K562 (cell line): Measurements from ENCODE around the gene FBXO33. TPM values are rescaled to one million over a fixed set of nuclear protein-coding genes. Genes with fewer than 3 reads are reported as not detected.
"Not testable (repeated sequence)": the region's sequence is repeated elsewhere in the genome, so short reads cannot be mapped to it uniquely, and the experiment has no call there.

ENCODE experiments used
- ATAC-seq: fragments of 200-7000 bp; cut with Tn5 transposase; 3 replicates; pipeline ENCODE4 v1.9.1; 2020; ENCODE audit warnings: moderate library complexity
- BruUV-seq: library from RNA; stranded (reverse); fragments of 400-500 nt; replicated peaks from 2 replicates; lab custom pipeline; 2021; lab: Mats Ljungman, UMichigan
- CTCF ChIA-PET: fragments of 300-600 bp; formaldehyde crosslinking; extraction: SDS; loops from one replicate; lab custom pipeline; 2021; ENCODE audit warnings: low intra/inter-chr PET ratio; lab: Yijun Ruan, JAX
- POLR2A ChIA-PET: fragments of 300-600, 350-650 bp; sonication (Branson Sonifier 250); formaldehyde crosslinking; extraction: SDS; loops from one replicate; lab custom pipeline; 2021; ENCODE audit warnings: antibody characterized with exemption, inconsistent platforms; lab: Yijun Ruan, JAX
- DNase-seq, 4 experiments: peaks; one replicate each; pipeline versions ENCODE4 v3.0.0 to v3.0.0-alpha.2; 2011 to 2018; ENCODE audit warnings: low spot score in 3 of 4, mixed read lengths in 3 of 4; ENCODE audit errors: extremely low read depth in 1 of 4
- FAIRE-seq: peaks from 2 replicates; lab custom pipeline; 2011; peaks lifted over from hg19 to GRCh38; lab: Jason Lieb, UNC
- H2AFZ ChIP-seq: 2 replicates; pipeline ENCODE4 v1.6.0; 2011; ENCODE audit warnings: low read depth, low read length, control low read depth, inconsistent platforms
- H3K27ac ChIP-seq: fragments of 200-600 bp; 3 replicates; pipeline ENCODE4 v1.8.0; 2011; ENCODE audit warnings: low read depth, mild to moderate bottlenecking, control low read depth, inconsistent platforms, low read length, moderate library complexity, mixed read lengths; ENCODE audit errors: extremely low read depth
- H3K27me3 ChIP-seq, 2 experiments: fragments of 300-600 bp in 1 of 2; 2 replicates in 1 of 2; 3 replicates in 1 of 2; pipeline versions ENCODE4 v1.6.0 to v1.8.0; 2011; ENCODE audit warnings: inconsistent platforms in 2 of 2, low read length in 2 of 2, mild to moderate bottlenecking in 1 of 2, mixed read lengths in 1 of 2, moderate library complexity in 1 of 2; ENCODE audit not compliant: control insufficient read depth in 2 of 2, insufficient read depth in 2 of 2
- H3K36me3 ChIP-seq: fragments of 300-600 bp; 3 replicates; pipeline ENCODE4 v1.8.0; 2011; ENCODE audit warnings: mild to moderate bottlenecking, low read length, inconsistent platforms; ENCODE audit not compliant: control insufficient read depth, insufficient read depth
- H3K4me1 ChIP-seq, 2 experiments: fragments of 200-600 bp in 1 of 2; replicated peaks in 1 of 2; 2 replicates in 1 of 2; 3 replicates in 1 of 2; pipeline versions ENCODE4 v1.5.1 to v1.8.0; 2011; ENCODE audit warnings: inconsistent platforms in 2 of 2, low read length in 2 of 2, mild to moderate bottlenecking in 1 of 2, mixed read lengths in 1 of 2, moderate library complexity in 1 of 2; ENCODE audit not compliant: control insufficient read depth in 2 of 2, insufficient read depth in 2 of 2
- H3K4me2 ChIP-seq: 2 replicates; pipeline ENCODE4 v1.6.1; 2011; ENCODE audit warnings: low read length, control low read depth, inconsistent platforms, mixed read lengths; ENCODE audit not compliant: insufficient read depth
- H3K4me3 ChIP-seq: fragments of 200-600 bp; sonication (generic), shearing (Covaris generic); 2 replicates; pipeline ENCODE4 v1.5.1; 2016; ENCODE audit warnings: control low read depth, inconsistent platforms
- H3K79me2 ChIP-seq: fragments of 200-600 bp; 3 replicates; pipeline ENCODE4 v1.8.0; 2011; ENCODE audit warnings: low read length, inconsistent platforms; ENCODE audit not compliant: control insufficient read depth, insufficient read depth
- H3K9ac ChIP-seq, 2 experiments: 2 replicates each; pipeline versions ENCODE4 v1.6.0 to v1.6.1; 2011; ENCODE audit warnings: low read depth in 2 of 2, low read length in 2 of 2, control low read depth in 1 of 2, inconsistent platforms in 1 of 2, mild to moderate bottlenecking in 1 of 2, mixed read lengths in 1 of 2; ENCODE audit not compliant: insufficient read depth in 1 of 2
- H3K9me1 ChIP-seq: one replicate; pipeline ENCODE4 v1.6.0; 2011; ENCODE audit warnings: inconsistent platforms, mild to moderate bottlenecking, low read length, moderate library complexity; ENCODE audit not compliant: control insufficient read depth, insufficient read depth
- H3K9me3 ChIP-seq: replicated peaks from 2 replicates; pipeline ENCODE4 v1.5.1; 2011; ENCODE audit warnings: low read depth, low read length, inconsistent platforms; ENCODE audit not compliant: control insufficient read depth, insufficient read depth
- H4K20me1 ChIP-seq: replicated peaks from 2 replicates; pipeline ENCODE4 v1.6.1; 2011; ENCODE audit warnings: low read length, inconsistent platforms, mixed read lengths; ENCODE audit not compliant: control insufficient read depth, insufficient read depth
- CBFA2T2 ChIP-seq: fragments of 450-650 bp; conservative IDR thresholded peaks from 2 replicates; pipeline ENCODE4 v1.6.1; 2017; ENCODE audit warnings: mild to moderate bottlenecking
- MCM5 ChIP-seq: fragments of 450-650 bp; IDR thresholded peaks from 2 replicates; pipeline ENCODE4 v1.6.1; 2016; ENCODE audit warnings: low read depth
- NCOR1 ChIP-seq: fragments of 450-650 bp; IDR thresholded peaks from 2 replicates; pipeline ENCODE4 v1.6.1; 2016; ENCODE audit warnings: mild to moderate bottlenecking, moderate library complexity
- PKNOX1 ChIP-seq: fragments of 450-650 bp; IDR thresholded peaks from 2 replicates; pipeline ENCODE4 v1.6.1; 2016
- RUNX1 ChIP-seq: sonication (generic); IDR thresholded peaks from 2 replicates; pipeline ENCODE4 v1.6.1; 2016; ENCODE audit warnings: antibody characterized with exemption, low read depth
- SPI1 ChIP-seq: IDR thresholded peaks from 2 replicates; pipeline ENCODE4 v1.6.1; 2011; ENCODE audit warnings: low read depth, low read length, control low read depth, borderline replicate concordance
- ZFX ChIP-seq: sonication (generic); formaldehyde crosslinking; IDR thresholded peaks from 2 replicates; pipeline ENCODE4 v1.8.0; 2022; ENCODE audit warnings: mild to moderate bottlenecking, missing genetic modification reagents, moderate library complexity
- ZNF143 ChIP-seq: sonication (generic); formaldehyde crosslinking; IDR thresholded peaks from 2 replicates; pipeline ENCODE4 v1.9.0; 2022; ENCODE audit warnings: mild to moderate bottlenecking, missing genetic modification reagents
- ZNF311 ChIP-seq: fragments of 250-450 bp; sonication (Bioruptor Pico); IDR thresholded peaks from 2 replicates; pipeline ENCODE4 v1.4.0; 2020; ENCODE audit warnings: mild to moderate bottlenecking, moderate library complexity
- ZNF780A ChIP-seq: fragments of 250-450 bp; sonication (Bioruptor Pico); IDR thresholded peaks from 2 replicates; pipeline ENCODE4 v1.5.0; 2021; ENCODE audit warnings: mild to moderate bottlenecking
- ZZZ3 ChIP-seq: fragments of 450-650 bp; IDR thresholded peaks from 2 replicates; pipeline ENCODE4 v1.6.1; 2016; ENCODE audit warnings: antibody characterized with exemption, mild to moderate bottlenecking, moderate library complexity
- WGBS: fragments of 100-300 bp; shearing (Covaris generic); methylation state at CpG from one replicate; pipeline ENCODE4 v1.1.6; 2016; ENCODE audit warnings: low coverage, mixed read lengths; ENCODE audit not compliant: insufficient coverage; ENCODE audit errors: missing lambda C conversion rate; 5-methylcytosine and 5-hydroxymethylcytosine counted together
- in situ Hi-C: fragments of 300-500 bp; cut with MboI; formaldehyde crosslinking; loops from 4 replicates; pipeline ENCODE4 v1.15.0; 2018; ENCODE audit warnings: inconsistent platforms, mixed read lengths
- intact Hi-C: fragments of 100-400 bp; cut with micrococcal nuclease; formaldehyde crosslinking; loops from 2 replicates; pipeline ENCODE4 v1.14.2; 2022
- polyA plus RNA-seq, 8 experiments: library from polyadenylated mRNA; depleted of rRNA in 4 of 8; stranded (reverse) in 5 of 8; unstranded in 3 of 8; fragments of >200 nt; fragmentation: Nextera tagmentation in 2 of 8; fragmentation: Illumina TruSeq in 1 of 8; extraction: Ambion mirVana in 2 of 8; extraction: Trizol in 1 of 8; gene quantifications; 2 replicates each; pipeline versions ENCODE4 v1.2.1 to v1.2.3, GENCODE V29; 2011 to 2014; ENCODE audit warnings: inconsistent platforms in 1 of 8, missing spikeins in 1 of 8
- total RNA-seq, 7 experiments: library from RNA; depleted of rRNA in 6 of 7; stranded (reverse); fragments of >200 nt in 6 of 7; fragmentation: Illumina TruSeq in 2 of 7; extraction: Trizol in 2 of 7; gene quantifications; 2 replicates each; pipeline versions ENCODE4 v1.2.1 to v1.2.3, GENCODE V29; 2011 to 2021; ENCODE audit warnings: low replicate concordance in 1 of 7
- TF ChIP-seq, protein P1 (sequence below): fragments of 450-650 bp; formaldehyde crosslinking; IDR thresholded peaks from 2 replicates; pipeline ENCODE4 v1.4.0; 2020; ENCODE audit warnings: mild to moderate bottlenecking, moderate library complexity

FBXO33 gene
- total and polyA plus RNA-seq, 9 of the 15 experiments (the other 6 are each of a cell fraction or from before 2014, with no cell fraction given): 1.6 to 7.5 (median 5.0) TPM

DNA sequence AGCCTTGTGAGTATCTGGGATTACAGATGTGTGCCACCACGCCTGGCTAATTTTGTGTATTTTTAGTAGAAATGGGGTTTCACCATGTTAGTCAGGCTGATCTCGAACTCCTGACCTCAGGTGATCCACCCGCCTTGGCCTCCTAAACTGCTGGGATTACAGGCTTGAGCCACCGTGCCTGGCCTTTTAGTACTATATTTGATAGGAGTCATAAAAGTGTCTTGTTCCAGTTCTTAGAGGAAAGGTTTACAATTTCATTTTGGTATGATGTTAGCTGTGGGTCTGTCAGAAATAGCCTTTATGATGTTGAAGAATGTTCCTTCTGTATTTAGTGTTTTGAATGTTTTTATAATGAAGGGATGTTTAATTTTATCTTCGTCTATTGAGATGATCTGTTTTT lies 70.7 kb downstream of the FBXO33 start:
- H2AFZ ChIP-seq, H3K4me2 ChIP-seq, H3K27ac ChIP-seq, H3K9me3 ChIP-seq, H3K4me3 ChIP-seq, H3K27me3 ChIP-seq, DNase-seq, H3K9me1 ChIP-seq, H3K9ac ChIP-seq, CTCF ChIA-PET, BruUV-seq, ATAC-seq, H3K79me2 ChIP-seq, H4K20me1 ChIP-seq, FAIRE-seq, H3K36me3 ChIP-seq, POLR2A ChIA-PET, H3K4me1 ChIP-seq, intact Hi-C loops: not testable (repeated sequence)
- WGBS: 67% methylated on average over 5 of the region's 5 CpGs
- in situ Hi-C loops: loop anchor here (10.0 kb wide), 1 partner anchor 247 kb away; the partner anchor contains the start of gene GEMIN2

GRCh38 chr14:39360316-39360715 lies 71.9 kb downstream of the FBXO33 start:
- ATAC-seq: no peak
- H3K27ac ChIP-seq: no peak overlapping the region

More at GRCh38 chr14:39360316-39360715, 71.9 kb downstream of the FBXO33 start:
- Histone ChIP-seq H3K27me3 (no peaks in the 10 kb centered on the region), H3K4me3 (no peak overlapping the region), H3K9me3 (no peaks in the 10 kb centered on the region), H3K4me1 (no peaks in the 10 kb centered on the region; a peak in 1 of 5 replicates), H3K79me2 (no peaks in the 10 kb centered on the region), H3K9me1 (no peaks in the 10 kb centered on the region), H4K20me1 (no peaks in the 10 kb centered on the region), H3K9ac (no peak overlapping the region), H2AFZ (no peak overlapping the region), H3K36me3 (no peaks in the 10 kb centered on the region), H3K4me2 (no peak overlapping the region)
- intact Hi-C loops (no loop called here), in situ Hi-C loops (loop anchor here (10.0 kb wide), 1 partner anchor 246 kb away; the partner anchor contains the start of gene GEMIN2)
- ChIA-PET CTCF (no interaction called here), POLR2A (no interaction called here)
- TF ChIP-seq MCM5 (no peak), PKNOX1 (no peak), ZNF780A (no peak), ZFX (CRISPR knock-in tag) (no peak), ZZZ3 (no peak), NCOR1 (no peak), ZNF311 (no peak), CBFA2T2 (no peak), ZNF143 (CRISPR knock-in tag) (no peak), RUNX1 (no peak), SPI1 (no peak)
- TF ChIP-seq, protein P1, sequence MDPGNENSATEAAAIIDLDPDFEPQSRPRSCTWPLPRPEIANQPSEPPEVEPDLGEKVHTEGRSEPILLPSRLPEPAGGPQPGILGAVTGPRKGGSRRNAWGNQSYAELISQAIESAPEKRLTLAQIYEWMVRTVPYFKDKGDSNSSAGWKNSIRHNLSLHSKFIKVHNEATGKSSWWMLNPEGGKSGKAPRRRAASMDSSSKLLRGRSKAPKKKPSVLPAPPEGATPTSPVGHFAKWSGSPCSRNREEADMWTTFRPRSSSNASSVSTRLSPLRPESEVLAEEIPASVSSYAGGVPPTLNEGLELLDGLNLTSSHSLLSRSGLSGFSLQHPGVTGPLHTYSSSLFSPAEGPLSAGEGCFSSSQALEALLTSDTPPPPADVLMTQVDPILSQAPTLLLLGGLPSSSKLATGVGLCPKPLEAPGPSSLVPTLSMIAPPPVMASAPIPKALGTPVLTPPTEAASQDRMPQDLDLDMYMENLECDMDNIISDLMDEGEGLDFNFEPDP (CRISPR knock-in tag): no peak
- FAIRE-seq (no peak), DNase-seq (no peak)
- BruUV-seq: no TSS peak
